ENCODE data around the gene KRT38. TPM values are rescaled to one million over a fixed set of nuclear protein-coding genes. Genes with fewer than 3 reads are reported as not detected.

The KRT38 gene
- total and polyA plus RNA-seq, 3 donors from 2014 or later, result not detected

- WGBS, 2 donors, result 80 to 95% methylated on average over 4 of the region's 4 CpGs
- intact Hi-C loops (cut with DNase I; ENCODE audit: low total_unique reads), result no loop called here
- no peak for DNase-seq
- peak overlapping the region in 1 of 2 donors; percentile 50 for H3K27ac ChIP-seq
- H3K4me3 ChIP-seq, result no peak overlapping the region
- no peaks in the 10 kb centered on the region for H3K36me3 ChIP-seq (ENCODE audit: low read depth, missing control alignments)
- H3K4me1 ChIP-seq, result peaks cover 35% of the 10 kb centered on the region
- no peaks in the 10 kb centered on the region for H3K27me3 ChIP-seq
- H3K9me3 ChIP-seq, result no peaks in the 10 kb centered on the region
- no peak for TF ChIP-seq CTCF (IDR thresholded peaks at IDR 0.05)
- no peak for TF ChIP-seq POLR2A (IDR thresholded peaks at IDR 0.05)
Measured at GRCh38 chr17:41419716-41420115, 21.1 kb downstream of the KRT38 start.

GRCh38 chr17:41418116-41418860 lies 22.5 kb downstream of the KRT38 start:
- H3K27ac ChIP-seq, result no peak overlapping the region
- WGBS, 2 donors, result 76 to 81% methylated on average over 7 of the region's 7 CpGs
- intact Hi-C loops (cut with DNase I; ENCODE audit: low total_unique reads), result no loop called here
- DNase-seq, result no peak
- H3K4me3 ChIP-seq, result no peak overlapping the region
- no peaks in the 10 kb centered on the region for H3K27me3 ChIP-seq
- H3K36me3 ChIP-seq (ENCODE audit: low read depth, missing control alignments), result no peaks in the 10 kb centered on the region
- TF ChIP-seq CTCF (IDR thresholded peaks at IDR 0.05) (no peak), POLR2A (IDR thresholded peaks at IDR 0.05) (no peak)
- no peaks in the 10 kb centered on the region for H3K9me3 ChIP-seq
- peaks cover 35% of the 10 kb centered on the region for H3K4me1 ChIP-seq

GRCh38 chr17:41417576-41418015 lies 23.2 kb downstream of the KRT38 start:
- Histone ChIP-seq H3K36me3 (ENCODE audit: low read depth, missing control alignments) (no peaks in the 10 kb centered on the region), H3K9me3 (no peaks in the 10 kb centered on the region), H3K27me3 (no peaks in the 10 kb centered on the region), H3K27ac (peak overlapping the region in 1 of 2 donors; percentile 5), H3K4me3 (no peak overlapping the region), H3K4me1 (peaks cover 35% of the 10 kb centered on the region)
- WGBS, 2 donors, result 66 to 67% methylated on average over 4 of the region's 4 CpGs
- intact Hi-C loops (cut with DNase I; ENCODE audit: low total_unique reads), result no loop called here
- no peak for TF ChIP-seq POLR2A (IDR thresholded peaks at IDR 0.05)
- peak in 1 of 3 experiments; percentile 23 for TF ChIP-seq CTCF (IDR thresholded peaks at IDR 0.05)
- DNase-seq, result no peak

- Histone ChIP-seq H3K27ac (peak overlapping the region in 1 of 2 donors; percentile 5), H3K4me3 (no peak overlapping the region), H3K27me3 (no peaks in the 10 kb centered on the region), H3K4me1 (peaks cover 35% of the 10 kb centered on the region), H3K9me3 (no peaks in the 10 kb centered on the region), H3K36me3 (ENCODE audit: low read depth, missing control alignments) (no peaks in the 10 kb centered on the region)
- TF ChIP-seq CTCF (IDR thresholded peaks at IDR 0.05) (no peak), POLR2A (IDR thresholded peaks at IDR 0.05) (no peak)
- 95 to 97% methylated on average over 6 of the region's 6 CpGs for WGBS, 2 donors
- intact Hi-C loops (cut with DNase I; ENCODE audit: low total_unique reads), result no loop called here
- DNase-seq, result no peak
Measured at GRCh38 chr17:41417127-41417526, 23.7 kb downstream of the KRT38 start.

- Histone ChIP-seq H3K9me3 (no peaks in the 10 kb centered on the region), H3K4me1 (peaks cover 35% of the 10 kb centered on the region), H3K27ac (peak overlapping the region in 1 of 2 donors; percentile 5), H3K4me3 (no peak overlapping the region), H3K27me3 (no peaks in the 10 kb centered on the region), H3K36me3 (ENCODE audit: low read depth, missing control alignments) (no peaks in the 10 kb centered on the region)
- TF ChIP-seq POLR2A (IDR thresholded peaks at IDR 0.05) (no peak), CTCF (IDR thresholded peaks at IDR 0.05) (no peak)
- 63% methylated on average over 5 of the region's 5 CpGs for WGBS, 2 donors
- no peak for DNase-seq
- intact Hi-C loops (cut with DNase I; ENCODE audit: low total_unique reads), result no loop called here
Measured at GRCh38 chr17:41416479-41416878, 24.3 kb downstream of the KRT38 start.

Measured in testis (tissue), 3 donors.